ENCODE data around the gene FAM228A.
"Not testable (repeated sequence)": the region's sequence is repeated elsewhere in the genome, so short reads cannot be mapped to it uniquely, and the experiment has no call there.

FAM228A gene

GRCh38 chr2:24191848-24192247 is 17.0 kb downstream of the FAM228A start:
- no peak for DNase-seq

- DNase-seq = not testable (repeated sequence)
Observed at GRCh38 chr2:24197213-24197612, 22.4 kb downstream of the FAM228A start.

- DNase-seq = no peak
Observed at GRCh38 chr2:24199968-24200590, 25.2 kb downstream of the FAM228A start.

GRCh38 chr2:24200799-24201198 is 25.9 kb downstream of the FAM228A start:
- no peak for DNase-seq

- no peak for DNase-seq
Observed at GRCh38 chr2:24203029-24203786, 28.4 kb downstream of the FAM228A start.

GRCh38 chr2:24203787-24204150 is 28.9 kb downstream of the FAM228A start:
- DNase-seq = no peak

- no peak for DNase-seq
Observed at GRCh38 chr2:24204505-24204904, 29.7 kb downstream of the FAM228A start.

GRCh38 chr2:24205131-24205530 is 30.3 kb downstream of the FAM228A start:
- no peak for DNase-seq

GRCh38 chr2:24206242-24206641 is 31.4 kb downstream of the FAM228A start:
- no peak for DNase-seq

- DNase-seq = no peak
Observed at GRCh38 chr2:24206714-24207113, 31.9 kb downstream of the FAM228A start.

GRCh38 chr2:24207359-24207758 is 32.5 kb downstream of the FAM228A start:
- no peak for DNase-seq

GRCh38 chr2:24208490-24208889 is 33.6 kb downstream of the FAM228A start:
- no peak for DNase-seq

GRCh38 chr2:24209389-24210105 is 34.7 kb downstream of the FAM228A start:
- no peak for DNase-seq

- no peak for DNase-seq
Observed at GRCh38 chr2:24210106-24210455, 35.2 kb downstream of the FAM228A start.

- DNase-seq = no peak
Observed at GRCh38 chr2:24210723-24211122, 35.9 kb downstream of the FAM228A start.

GRCh38 chr2:24211408-24211807 is 36.6 kb downstream of the FAM228A start:
- no peak for DNase-seq

GRCh38 chr2:24214880-24215279 is 40.0 kb downstream of the FAM228A start:
- peak; percentile 27 for DNase-seq

- DNase-seq = no peak
Observed at GRCh38 chr2:24220554-24221291, 45.9 kb downstream of the FAM228A start.

GRCh38 chr2:24221343-24222050 is 46.6 kb downstream of the FAM228A start:
- no peak for DNase-seq

- DNase-seq = no peak
Observed at GRCh38 chr2:24222946-24223345, 48.1 kb downstream of the FAM228A start.

GRCh38 chr2:24225499-24226242 is 50.8 kb downstream of the FAM228A start:
- DNase-seq = no peak

GRCh38 chr2:24228470-24228869 is 53.6 kb downstream of the FAM228A start:
- DNase-seq = no peak

Measured in CD4-positive, alpha-beta T cell treated with Interleukin-10 for 1 hour (primary cell).